Esophagus muscularis mucosa (tissue), 4 donors: Measurements from ENCODE around the gene NKAIN1. TPM values are rescaled to one million over a fixed set of nuclear protein-coding genes. Genes with fewer than 3 reads are reported as not detected.

ENCODE experiments used
- DNase-seq: peaks from one replicate; pipeline ENCODE4 v3.0.0-alpha.2; 2017; ENCODE audit errors: extremely low spot score
- H3K27ac ChIP-seq, 4 donors: fragments of 200-600 bp; sonication (generic); replicated peaks in 1 of 4; 1 replicate in 3 of 4; 2 replicates in 1 of 4; pipeline ENCODE4 v1.5.1; 2016 to 2019; ENCODE audit warnings: mild to moderate bottlenecking in 1 of 4
- H3K27me3 ChIP-seq, 4 donors: fragments of 200-600 bp; sonication (generic); one replicate each; pipeline versions ENCODE4 v1.5.1 to v1.6.0; 2016 to 2019
- H3K36me3 ChIP-seq, 4 donors: fragments of 200-600 bp; sonication (generic); one replicate each; pipeline ENCODE4 v1.5.1; 2016 to 2019
- H3K4me1 ChIP-seq, 4 donors: fragments of 200-600 bp; sonication (generic); one replicate each; pipeline ENCODE4 v1.5.1; 2016 to 2019
- H3K4me3 ChIP-seq, 4 donors: fragments of 200-600 bp; sonication (generic); 1 replicate in 2 of 4; 2 replicates in 2 of 4; pipeline ENCODE4 v1.5.1; 2016 to 2019; ENCODE audit warnings: mild to moderate bottlenecking in 4 of 4, moderate library complexity in 1 of 4
- H3K9me3 ChIP-seq, 4 donors: fragments of 200-600 bp; sonication (generic); 1 replicate in 3 of 4; 2 replicates in 1 of 4; pipeline ENCODE4 v1.5.1; 2016 to 2019
- EP300 ChIP-seq: sonication (generic); formaldehyde crosslinking; IDR thresholded peaks from one replicate; pipeline ENCODE4 v1.6.1; 2017; ENCODE audit warnings: antibody characterized with exemption
- POLR2A ChIP-seq: fragments of 450-650 bp; IDR thresholded peaks from one replicate; pipeline ENCODE4 v1.6.1; 2017; ENCODE audit warnings: antibody characterized with exemption, moderate library complexity, mild to moderate bottlenecking, low read depth
- POLR2AphosphoS5 ChIP-seq, 2 donors: sonication (generic); formaldehyde crosslinking; IDR thresholded peaks; one replicate each; pipeline ENCODE4 v1.6.1; 2017; ENCODE audit warnings: antibody characterized with exemption in 2 of 2
- WGBS: methylation state at CpG from one replicate; pipeline ENCODE4 v1.1.5; 2018; 5-methylcytosine and 5-hydroxymethylcytosine counted together
- intact Hi-C: fragments of 100-400 bp; cut with DNase I; formaldehyde crosslinking; loops from one replicate; pipeline ENCODE4 v1.15.1; 2023
- total RNA-seq, 4 donors: library from RNA; depleted of rRNA; stranded (reverse); fragments of >200 nt; gene quantifications; one replicate each; pipeline versions ENCODE4 v1.1.0 to v1.2.1, GENCODE V29; 2016
- TF ChIP-seq, protein P1 (sequence below), 3 experiments: fragments of 200-600 bp in 2 of 3; fragments of 450-650 bp in 1 of 3; sonication (generic) in 2 of 3; IDR thresholded peaks; one replicate each; pipeline ENCODE4 v1.5.1; 2017 to 2019; ENCODE audit warnings: antibody characterized with exemption in 3 of 3, mild to moderate bottlenecking in 2 of 3, moderate library complexity in 1 of 3

The NKAIN1 gene
- total RNA-seq, 4 donors from 2014 or later, result not detected

DNA sequence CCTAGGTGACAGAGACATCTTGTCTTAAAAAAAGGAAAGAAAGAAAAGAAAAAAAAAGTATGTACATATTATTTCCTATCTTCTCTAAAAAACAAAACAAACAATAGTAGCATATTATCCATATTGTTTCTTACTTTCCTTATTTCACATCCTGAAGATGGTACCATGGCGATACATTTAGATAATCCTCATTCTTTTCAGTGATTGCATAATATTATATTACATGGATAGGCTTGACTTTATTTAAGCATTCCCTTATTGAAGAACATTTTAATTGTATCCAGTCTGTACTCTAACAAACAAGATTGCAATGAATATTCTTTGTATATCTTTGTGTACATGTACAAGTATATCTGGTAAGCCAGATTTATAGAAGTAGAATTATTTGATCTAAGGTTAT lies 91.3 kb downstream of the NKAIN1 start:
- 91% methylated on average over 1 of the region's 1 CpG for WGBS

DNA sequence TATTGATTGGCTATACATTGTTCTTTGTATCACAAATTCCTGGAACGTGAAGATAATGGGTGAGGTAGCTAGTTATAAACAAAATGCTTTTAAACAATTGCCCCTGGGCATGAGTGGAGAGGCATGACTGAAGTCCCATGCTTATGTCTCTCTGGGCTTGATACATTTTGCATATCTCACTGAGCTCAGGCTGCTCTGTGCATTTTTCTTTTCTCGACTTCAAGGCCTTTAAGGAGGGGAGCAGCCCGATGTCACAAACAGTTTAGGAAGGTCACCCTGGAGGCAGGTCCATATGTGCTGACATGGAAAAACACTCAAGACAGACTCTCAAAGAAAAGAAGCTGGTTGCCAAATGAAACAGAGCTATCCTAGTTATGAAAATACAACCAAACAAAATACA lies 94.0 kb downstream of the NKAIN1 start:
- 52% methylated on average over 3 of the region's 3 CpGs for WGBS
- Histone ChIP-seq H3K27me3 (no peaks in the 10 kb centered on the region), H3K27ac (no peak overlapping the region), H3K36me3 (no peaks in the 10 kb centered on the region), H3K4me1 (no peaks in the 10 kb centered on the region), H3K4me3 (no peak overlapping the region), H3K9me3 (no peaks in the 10 kb centered on the region)
- intact Hi-C loops, result no loop called here
- TF ChIP-seq POLR2AphosphoS5 (IDR thresholded peaks at IDR 0.05) (no peak), EP300 (no peak), POLR2A (no peak)
- TF ChIP-seq, protein P1, sequence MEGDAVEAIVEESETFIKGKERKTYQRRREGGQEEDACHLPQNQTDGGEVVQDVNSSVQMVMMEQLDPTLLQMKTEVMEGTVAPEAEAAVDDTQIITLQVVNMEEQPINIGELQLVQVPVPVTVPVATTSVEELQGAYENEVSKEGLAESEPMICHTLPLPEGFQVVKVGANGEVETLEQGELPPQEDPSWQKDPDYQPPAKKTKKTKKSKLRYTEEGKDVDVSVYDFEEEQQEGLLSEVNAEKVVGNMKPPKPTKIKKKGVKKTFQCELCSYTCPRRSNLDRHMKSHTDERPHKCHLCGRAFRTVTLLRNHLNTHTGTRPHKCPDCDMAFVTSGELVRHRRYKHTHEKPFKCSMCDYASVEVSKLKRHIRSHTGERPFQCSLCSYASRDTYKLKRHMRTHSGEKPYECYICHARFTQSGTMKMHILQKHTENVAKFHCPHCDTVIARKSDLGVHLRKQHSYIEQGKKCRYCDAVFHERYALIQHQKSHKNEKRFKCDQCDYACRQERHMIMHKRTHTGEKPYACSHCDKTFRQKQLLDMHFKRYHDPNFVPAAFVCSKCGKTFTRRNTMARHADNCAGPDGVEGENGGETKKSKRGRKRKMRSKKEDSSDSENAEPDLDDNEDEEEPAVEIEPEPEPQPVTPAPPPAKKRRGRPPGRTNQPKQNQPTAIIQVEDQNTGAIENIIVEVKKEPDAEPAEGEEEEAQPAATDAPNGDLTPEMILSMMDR (IDR thresholded peaks at IDR 0.05), result no peak
- DNase-seq, result no peak

More for the DNA sequence above, 91.3 kb downstream of the NKAIN1 start:
- no peaks in the 10 kb centered on the region for H3K4me1 ChIP-seq
- H3K9me3 ChIP-seq, result no peaks in the 10 kb centered on the region
- intact Hi-C loops, result no loop called here
- TF ChIP-seq POLR2A (no peak), POLR2AphosphoS5 (IDR thresholded peaks at IDR 0.05) (no peak), EP300 (no peak)
- TF ChIP-seq, protein P1 (IDR thresholded peaks at IDR 0.05), result no peak
- H3K4me3 ChIP-seq, result no peak overlapping the region
- H3K27me3 ChIP-seq, result no peaks in the 10 kb centered on the region
- no peak overlapping the region for H3K27ac ChIP-seq
- H3K36me3 ChIP-seq, result no peaks in the 10 kb centered on the region
- DNase-seq, result no peak

- Histone ChIP-seq H3K9me3 (no peaks in the 10 kb centered on the region), H3K4me1 (no peaks in the 10 kb centered on the region), H3K4me3 (no peak overlapping the region), H3K27ac (no peak overlapping the region), H3K27me3 (no peaks in the 10 kb centered on the region), H3K36me3 (no peaks in the 10 kb centered on the region)
- WGBS, result 83% methylated on average over 8 of the region's 8 CpGs
- DNase-seq, result no peak
- intact Hi-C loops, result no loop called here
- no peak for TF ChIP-seq EP300
- no peak for TF ChIP-seq POLR2AphosphoS5 (IDR thresholded peaks at IDR 0.05)
- TF ChIP-seq, protein P1 (IDR thresholded peaks at IDR 0.05), result no peak
- TF ChIP-seq POLR2A, result no peak
Measured at GRCh38 chr1:31144442-31144841, 95.2 kb downstream of the NKAIN1 start.

DNA sequence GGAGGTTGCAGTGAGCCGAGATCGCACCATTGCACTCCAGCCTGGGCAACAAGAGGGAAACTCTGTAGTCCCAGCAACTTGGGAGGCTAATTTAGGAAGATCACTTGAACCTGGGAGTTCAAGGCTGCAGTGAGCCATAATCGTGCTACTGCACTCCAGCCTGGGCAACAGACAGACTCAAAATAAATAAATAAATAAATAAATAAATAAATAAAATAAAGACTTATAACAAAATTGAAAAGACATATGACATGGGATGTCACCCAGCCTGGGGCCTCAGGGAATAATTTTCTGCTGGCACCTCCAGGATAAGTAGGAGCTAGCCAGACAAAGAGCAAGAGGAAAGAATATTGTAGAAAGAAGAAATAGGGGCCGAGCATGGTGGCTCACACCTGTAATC lies 96.2 kb downstream of the NKAIN1 start:
- Histone ChIP-seq H3K27me3 (no peaks in the 10 kb centered on the region), H3K4me3 (no peak overlapping the region), H3K27ac (no peak overlapping the region), H3K4me1 (no peaks in the 10 kb centered on the region), H3K9me3 (no peaks in the 10 kb centered on the region), H3K36me3 (no peaks in the 10 kb centered on the region)
- 95% methylated on average over 4 of the region's 4 CpGs for WGBS
- TF ChIP-seq POLR2AphosphoS5 (IDR thresholded peaks at IDR 0.05) (no peak), EP300 (no peak), POLR2A (no peak)
- TF ChIP-seq, protein P1 (IDR thresholded peaks at IDR 0.05), result no peak
- no peak for DNase-seq
- intact Hi-C loops, result no loop called here

DNA sequence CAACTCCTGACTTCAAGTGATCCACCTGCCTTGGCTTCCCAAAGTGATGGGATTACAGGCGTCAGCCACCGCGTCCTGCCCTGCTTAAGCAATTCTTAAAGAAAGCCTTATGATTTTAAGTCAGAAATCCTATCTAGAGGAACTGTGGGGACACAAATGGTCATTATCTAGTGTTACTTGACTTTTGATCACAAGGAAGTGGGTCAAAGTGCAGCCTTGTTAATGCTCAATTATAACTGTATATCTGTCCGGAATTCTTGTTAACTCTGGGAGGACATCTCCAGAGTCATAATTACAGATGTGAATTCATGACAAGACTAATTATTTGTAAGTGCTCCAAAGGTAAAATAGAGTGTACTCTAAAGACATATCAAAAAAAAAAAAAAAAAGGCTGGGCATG lies 97.3 kb downstream of the NKAIN1 start:
- no peaks in the 10 kb centered on the region for H3K27me3 ChIP-seq
- H3K36me3 ChIP-seq, result no peaks in the 10 kb centered on the region
- H3K4me3 ChIP-seq, result no peak overlapping the region
- intact Hi-C loops, result no loop called here
- 91% methylated on average over 4 of the region's 4 CpGs for WGBS
- H3K4me1 ChIP-seq, result no peaks in the 10 kb centered on the region
- DNase-seq, result no peak
- H3K9me3 ChIP-seq, result no peaks in the 10 kb centered on the region
- no peak overlapping the region for H3K27ac ChIP-seq
- TF ChIP-seq EP300 (no peak), POLR2A (no peak), POLR2AphosphoS5 (IDR thresholded peaks at IDR 0.05) (no peak)
- TF ChIP-seq, protein P1 (IDR thresholded peaks at IDR 0.05), result no peak
